ENCODE results near the gene DET1. TPM values are rescaled to one million over a fixed set of nuclear protein-coding genes. Genes with fewer than 3 reads are reported as not detected.
A peak's percentile ranks its signal among the peaks of the same experiment; 100 is the strongest.
"Not testable (repeated sequence)": the region's sequence is repeated elsewhere in the genome, so short reads cannot be mapped to it uniquely, and the experiment has no call there.

DET1 gene
- total RNA-seq, 5 donors from 2014 or later (not counting 1 experiment from before 2014, with no cell fraction given): 4.1 to 9.4 (median 6.4) TPM

DNA sequence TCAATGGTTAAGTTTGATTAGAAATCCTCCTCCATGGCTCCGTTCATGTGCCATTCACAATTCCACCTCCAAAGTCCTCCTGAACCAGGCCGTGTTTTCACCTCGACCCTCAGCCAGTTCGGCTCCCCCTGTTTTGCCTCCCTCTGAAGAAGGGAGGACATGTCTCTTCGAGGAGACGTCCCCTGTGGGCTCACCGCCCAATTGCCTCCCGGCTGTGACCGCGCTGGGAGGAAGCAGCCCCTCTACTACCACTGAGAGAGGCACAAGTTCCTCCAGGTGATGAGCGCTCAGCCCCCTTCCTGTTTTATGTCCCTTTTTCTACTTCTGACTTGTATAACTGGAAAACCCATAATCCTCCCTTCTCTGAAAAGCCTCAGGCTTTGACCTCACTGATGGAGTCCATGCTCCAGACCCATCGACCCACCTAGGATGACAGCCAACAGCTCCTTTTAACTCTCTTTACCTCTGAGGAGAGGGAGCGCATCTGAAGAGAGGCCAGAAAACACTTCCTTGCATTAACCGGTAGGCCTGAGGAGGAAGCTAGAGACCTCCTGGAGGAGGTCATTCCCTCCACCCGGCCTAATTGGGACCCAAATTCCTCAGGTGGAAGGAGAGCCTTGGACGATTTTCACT is 4.7 kb downstream of the DET1 start:
- ATAC-seq (replicated peaks in 1 of 4): no peak
- no peaks in the 10 kb centered on the region for H3K9me3 Mint-ChIP-seq
- H3K36me3 Mint-ChIP-seq: peaks cover 10% of the 10 kb centered on the region
- Histone ChIP-seq H3K27me3 (replicated peaks in 1 of 2; ENCODE audit: control insufficient read depth in 2 of 2, extremely low read depth in 1 of 2, insufficient read depth in 2 of 2, low read length in 1 of 2) (no peaks in the 10 kb centered on the region), H3K4me1 (ENCODE audit: control insufficient read depth in 1 of 2, extremely low read depth in 1 of 2, insufficient read depth in 2 of 2, low read length in 2 of 2) (peaks cover 0 to 9% of the 10 kb centered on the region in 2 experiments), H3K9me3 (no peaks in the 10 kb centered on the region), H3K4me3 (ENCODE audit: control insufficient read depth in 1 of 2, extremely low read depth in 1 of 2, low read length in 1 of 2) (no peak overlapping the region), H3K27ac (ENCODE audit: low read length) (no peak overlapping the region), H3K36me3 (ENCODE audit: control insufficient read depth in 2 of 2, extremely low read depth in 1 of 2, insufficient read depth in 1 of 2, low read length in 1 of 2) (peaks cover 0 to 5% of the 10 kb centered on the region in 2 donors)
- ChIA-PET POLR2A (no interaction called here), CTCF (interaction anchor here in 1 of 2 donors (0.6 kb wide), 1 partner anchor 73 kb away, joined by 4 read pairs; no protein-coding TSS in a partner anchor)
- H3K4me3 Mint-ChIP-seq: no peak overlapping the region
- peaks cover 2 to 19% (median 14%) of the 10 kb centered on the region in 3 donors for H3K4me1 Mint-ChIP-seq
- H3K27ac Mint-ChIP-seq: no peak overlapping the region
- no peak for DNase-seq
- no peaks in the 10 kb centered on the region for H3K27me3 Mint-ChIP-seq
- 92% methylated on average over 13 of the region's 16 CpGs for WGBS (ENCODE audit: insufficient coverage)

DNA sequence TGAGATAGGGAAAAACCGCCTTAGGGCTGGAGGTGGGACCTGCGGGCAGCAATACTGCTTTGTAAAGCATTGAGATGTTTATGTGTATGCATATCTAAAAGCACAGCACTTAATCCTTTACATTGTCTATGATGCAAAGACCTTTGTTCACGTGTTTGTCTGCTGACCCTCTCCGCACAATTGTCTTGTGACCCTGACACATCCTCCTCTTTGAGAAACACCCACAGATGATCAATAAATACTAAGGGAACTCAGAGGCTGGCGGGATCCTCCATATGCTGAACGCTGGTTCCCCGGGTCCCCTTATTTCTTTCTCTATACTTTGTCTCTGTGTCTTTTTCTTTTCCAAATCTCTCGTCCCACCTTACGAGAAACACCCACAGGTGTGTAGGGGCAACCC is 5.4 kb downstream of the DET1 start:
- H3K4me1 ChIP-seq (ENCODE audit: control insufficient read depth in 1 of 2, extremely low read depth in 1 of 2, insufficient read depth in 2 of 2, low read length in 2 of 2); H3K4me3 Mint-ChIP-seq; H3K27me3 Mint-ChIP-seq; H3K27ac ChIP-seq (ENCODE audit: low read length); H3K36me3 ChIP-seq (ENCODE audit: control insufficient read depth in 2 of 2, extremely low read depth in 1 of 2, insufficient read depth in 1 of 2, low read length in 1 of 2); ATAC-seq (replicated peaks in 1 of 4); H3K4me3 ChIP-seq (ENCODE audit: control insufficient read depth in 1 of 2, extremely low read depth in 1 of 2, low read length in 1 of 2); DNase-seq; CTCF ChIA-PET; H3K9me3 ChIP-seq; H3K9me3 Mint-ChIP-seq; H3K27me3 ChIP-seq (replicated peaks in 1 of 2; ENCODE audit: control insufficient read depth in 2 of 2, extremely low read depth in 1 of 2, insufficient read depth in 2 of 2, low read length in 1 of 2); H3K27ac Mint-ChIP-seq; POLR2A ChIA-PET: not testable (repeated sequence)
- Mint-ChIP-seq H3K36me3 (peaks cover 10% of the 10 kb centered on the region), H3K4me1 (peaks cover 0 to 15% (median 9%) of the 10 kb centered on the region in 3 donors)
- WGBS (ENCODE audit: insufficient coverage): no CpG with 5 or more reads among the region's 9 CpGs

DNA sequence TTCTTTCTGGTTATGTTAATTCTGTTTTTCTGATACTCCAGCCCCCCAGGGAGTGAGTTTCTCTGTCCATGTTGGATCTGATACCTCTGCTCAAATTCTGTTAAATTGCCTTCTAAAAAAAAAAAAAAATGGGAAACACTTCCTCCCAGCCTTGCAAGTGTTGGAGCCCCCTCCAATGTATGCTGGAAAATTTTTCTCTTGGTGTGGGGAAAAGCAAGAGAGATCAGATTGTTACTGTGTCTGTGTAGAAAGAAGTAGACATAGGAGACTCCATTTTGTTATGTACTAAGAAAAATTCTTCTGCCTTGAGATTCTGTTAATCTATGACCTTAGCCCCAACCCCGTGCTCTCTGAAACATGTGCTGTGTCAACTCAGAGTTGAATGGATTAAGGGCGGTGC is 6.1 kb downstream of the DET1 start:
- CTCF ChIA-PET; H3K27ac ChIP-seq (ENCODE audit: low read length); H3K27ac Mint-ChIP-seq; H3K9me3 Mint-ChIP-seq; H3K4me1 ChIP-seq (ENCODE audit: control insufficient read depth in 1 of 2, extremely low read depth in 1 of 2, insufficient read depth in 2 of 2, low read length in 2 of 2); H3K9me3 ChIP-seq; DNase-seq; H3K4me1 Mint-ChIP-seq; H3K4me3 ChIP-seq (ENCODE audit: control insufficient read depth in 1 of 2, extremely low read depth in 1 of 2, low read length in 1 of 2); H3K4me3 Mint-ChIP-seq; POLR2A ChIA-PET; H3K27me3 ChIP-seq (replicated peaks in 1 of 2; ENCODE audit: control insufficient read depth in 2 of 2, extremely low read depth in 1 of 2, insufficient read depth in 2 of 2, low read length in 1 of 2); H3K27me3 Mint-ChIP-seq; ATAC-seq (replicated peaks in 1 of 4); H3K36me3 ChIP-seq (ENCODE audit: control insufficient read depth in 2 of 2, extremely low read depth in 1 of 2, insufficient read depth in 1 of 2, low read length in 1 of 2): not testable (repeated sequence)
- WGBS (ENCODE audit: insufficient coverage): no CpG with 5 or more reads among the region's 2 CpGs
- H3K36me3 Mint-ChIP-seq: peaks cover 18% of the 10 kb centered on the region

GRCh38 chr15:88539441-88539840 is 7.0 kb downstream of the DET1 start:
- H3K4me3 ChIP-seq (ENCODE audit: control insufficient read depth in 1 of 2, extremely low read depth in 1 of 2, low read length in 1 of 2): no peak overlapping the region
- no peaks in the 10 kb centered on the region for H3K27me3 ChIP-seq (replicated peaks in 1 of 2; ENCODE audit: control insufficient read depth in 2 of 2, extremely low read depth in 1 of 2, insufficient read depth in 2 of 2, low read length in 1 of 2)
- no peaks in the 10 kb centered on the region for H3K27me3 Mint-ChIP-seq
- peaks cover 0 to 4% (median 2%) of the 10 kb centered on the region in 3 donors for H3K4me1 Mint-ChIP-seq
- peaks cover 0 to 13% (median 4%) of the 10 kb centered on the region in 3 donors for H3K9me3 Mint-ChIP-seq
- no peak overlapping the region for H3K27ac ChIP-seq (ENCODE audit: low read length)
- peaks cover 25% of the 10 kb centered on the region for H3K36me3 Mint-ChIP-seq
- CTCF ChIA-PET: no interaction called here
- H3K4me3 Mint-ChIP-seq: no peak overlapping the region
- DNase-seq: no peak
- no peak for ATAC-seq (replicated peaks in 1 of 4)
- no peaks in the 10 kb centered on the region for H3K4me1 ChIP-seq (ENCODE audit: control insufficient read depth in 1 of 2, extremely low read depth in 1 of 2, insufficient read depth in 2 of 2, low read length in 2 of 2)
- 91% methylated on average over 4 of the region's 4 CpGs for WGBS (ENCODE audit: insufficient coverage)
- POLR2A ChIA-PET: no interaction called here
- H3K27ac Mint-ChIP-seq: no peak overlapping the region
- peaks cover 0 to 5% of the 10 kb centered on the region in 2 donors for H3K36me3 ChIP-seq (ENCODE audit: control insufficient read depth in 2 of 2, extremely low read depth in 1 of 2, insufficient read depth in 1 of 2, low read length in 1 of 2)
- H3K9me3 ChIP-seq: peaks cover under 1% of the 10 kb centered on the region

GRCh38 chr15:88538972-88539371 is 7.5 kb downstream of the DET1 start:
- Mint-ChIP-seq H3K4me1 (peaks cover 0 to 3% (median 2%) of the 10 kb centered on the region in 3 donors), H3K9me3 (peaks cover 0 to 17% (median 8%) of the 10 kb centered on the region in 3 donors), H3K27me3 (no peaks in the 10 kb centered on the region), H3K4me3 (no peak overlapping the region), H3K36me3 (peaks cover 30% of the 10 kb centered on the region), H3K27ac (no peak overlapping the region)
- Histone ChIP-seq H3K9me3 (peaks cover 2% of the 10 kb centered on the region), H3K27me3 (replicated peaks in 1 of 2; ENCODE audit: control insufficient read depth in 2 of 2, extremely low read depth in 1 of 2, insufficient read depth in 2 of 2, low read length in 1 of 2) (no peaks in the 10 kb centered on the region), H3K36me3 (ENCODE audit: control insufficient read depth in 2 of 2, extremely low read depth in 1 of 2, insufficient read depth in 1 of 2, low read length in 1 of 2) (peaks cover 0 to 5% of the 10 kb centered on the region in 2 donors), H3K4me3 (ENCODE audit: control insufficient read depth in 1 of 2, extremely low read depth in 1 of 2, low read length in 1 of 2) (no peak overlapping the region), H3K4me1 (ENCODE audit: control insufficient read depth in 1 of 2, extremely low read depth in 1 of 2, insufficient read depth in 2 of 2, low read length in 2 of 2) (no peaks in the 10 kb centered on the region), H3K27ac (ENCODE audit: low read length) (no peak overlapping the region)
- DNase-seq (no peak), ATAC-seq (replicated peaks in 1 of 4) (no peak)
- 88% methylated on average over 7 of the region's 9 CpGs for WGBS (ENCODE audit: insufficient coverage)
- POLR2A ChIA-PET: no interaction called here
- CTCF ChIA-PET: no interaction called here

- Mint-ChIP-seq H3K4me1 (peaks cover 0 to 3% (median 2%) of the 10 kb centered on the region in 3 donors), H3K27ac (peak overlapping the region in 1 of 2 donors; percentile 25), H3K4me3 (no peak overlapping the region), H3K36me3 (peaks cover 41% of the 10 kb centered on the region), H3K9me3 (peaks cover 0 to 22% (median 8%) of the 10 kb centered on the region in 3 donors), H3K27me3 (no peaks in the 10 kb centered on the region)
- H3K9me3 ChIP-seq: peaks cover 2% of the 10 kb centered on the region
- ChIA-PET POLR2A (no interaction called here), CTCF (no interaction called here)
- no peak overlapping the region for H3K27ac ChIP-seq (ENCODE audit: low read length)
- no peak overlapping the region for H3K4me3 ChIP-seq (ENCODE audit: control insufficient read depth in 1 of 2, extremely low read depth in 1 of 2, low read length in 1 of 2)
- H3K27me3 ChIP-seq (replicated peaks in 1 of 2; ENCODE audit: control insufficient read depth in 2 of 2, extremely low read depth in 1 of 2, insufficient read depth in 2 of 2, low read length in 1 of 2): no peaks in the 10 kb centered on the region
- 93% methylated on average over 4 of the region's 7 CpGs for WGBS (ENCODE audit: insufficient coverage)
- no peaks in the 10 kb centered on the region for H3K4me1 ChIP-seq (ENCODE audit: control insufficient read depth in 1 of 2, extremely low read depth in 1 of 2, insufficient read depth in 2 of 2, low read length in 2 of 2)
- ATAC-seq (replicated peaks in 1 of 4) (no peak), DNase-seq (no peak)
- H3K36me3 ChIP-seq (ENCODE audit: control insufficient read depth in 2 of 2, extremely low read depth in 1 of 2, insufficient read depth in 1 of 2, low read length in 1 of 2): peaks cover 0 to 5% of the 10 kb centered on the region in 2 donors
Observed at GRCh38 chr15:88537591-88538317, 8.7 kb downstream of the DET1 start.
